DND-41 (cell line): ENCODE results near the gene DNAJB4.
A peak's percentile ranks its signal among the peaks of the same experiment; 100 is the strongest.

Experiments used
- ATAC-seq: fragments of 200-7000 bp; cut with Tn5 transposase; 3 replicates; pipeline ENCODE4 v1.9.1; 2021; ENCODE audit warnings: low read depth; ENCODE audit not compliant: insufficient read depth
- DNase-seq: peaks from one replicate; pipeline ENCODE4 v3.0.0-alpha.2; 2020
- H2AFZ ChIP-seq: 2 replicates; pipeline ENCODE4 v1.6.0; 2012; ENCODE audit warnings: low read depth, low read length
- H3K27ac ChIP-seq: 2 replicates; pipeline ENCODE4 v1.5.1; 2012; ENCODE audit warnings: low read length, inconsistent platforms
- H3K27me3 ChIP-seq: fragments of 200-600 bp; sonication (generic); 2 replicates; pipeline ENCODE4 v1.6.0; 2012; ENCODE audit warnings: low read length, mild to moderate bottlenecking, inconsistent platforms; ENCODE audit not compliant: insufficient read depth, poor library complexity
- H3K36me3 ChIP-seq: 2 replicates; pipeline ENCODE4 v1.5.1; 2012; ENCODE audit warnings: low read length, inconsistent platforms; ENCODE audit not compliant: insufficient read depth
- H3K4me1 ChIP-seq: 2 replicates; pipeline ENCODE4 v1.5.1; 2012; ENCODE audit warnings: mild to moderate bottlenecking, low read length; ENCODE audit not compliant: insufficient read depth
- H3K4me2 ChIP-seq: 2 replicates; pipeline ENCODE4 v1.6.0; 2012; ENCODE audit warnings: mild to moderate bottlenecking, moderate library complexity, low read length, inconsistent platforms; ENCODE audit not compliant: insufficient read depth
- H3K4me3 ChIP-seq, 2 experiments: fragments of 200-600 bp in 1 of 2; shearing (Covaris generic) in 1 of 2; 2 replicates each; pipeline ENCODE4 v1.5.1; 2012 to 2016; ENCODE audit warnings: inconsistent platforms in 2 of 2, low read length in 2 of 2, mild to moderate bottlenecking in 2 of 2, low read depth in 1 of 2, moderate library complexity in 1 of 2
- H3K79me2 ChIP-seq: 2 replicates; pipeline ENCODE4 v1.6.0; 2012; ENCODE audit warnings: low read length, inconsistent platforms; ENCODE audit not compliant: insufficient read depth
- H3K9ac ChIP-seq: 2 replicates; pipeline ENCODE4 v1.6.0; 2012; ENCODE audit warnings: low read depth, mild to moderate bottlenecking, inconsistent platforms, low read length, moderate library complexity
- H3K9me3 ChIP-seq: 2 replicates; pipeline ENCODE4 v1.5.1; 2012; ENCODE audit warnings: low read length, moderate library complexity, mild to moderate bottlenecking, inconsistent platforms; ENCODE audit not compliant: insufficient read depth, severe bottlenecking
- H4K20me1 ChIP-seq: 2 replicates; pipeline ENCODE4 v1.6.0; 2012; ENCODE audit warnings: low read length; ENCODE audit not compliant: insufficient read depth
- CTCF ChIP-seq: IDR thresholded peaks from 2 replicates; pipeline ENCODE4 v1.5.1; 2012; ENCODE audit warnings: borderline replicate concordance, low read length, moderate library complexity, mild to moderate bottlenecking; ENCODE audit not compliant: poor library complexity, severe bottlenecking; ENCODE audit errors: extremely low read depth
- EZH2 ChIP-seq: IDR thresholded peaks from 3 replicates; pipeline ENCODE4 v1.6.1; 2012; ENCODE audit warnings: borderline replicate concordance, low read depth, mild to moderate bottlenecking, moderate library complexity, low read length, inconsistent platforms; ENCODE audit not compliant: severe bottlenecking

Gene DNAJB4

DNA sequence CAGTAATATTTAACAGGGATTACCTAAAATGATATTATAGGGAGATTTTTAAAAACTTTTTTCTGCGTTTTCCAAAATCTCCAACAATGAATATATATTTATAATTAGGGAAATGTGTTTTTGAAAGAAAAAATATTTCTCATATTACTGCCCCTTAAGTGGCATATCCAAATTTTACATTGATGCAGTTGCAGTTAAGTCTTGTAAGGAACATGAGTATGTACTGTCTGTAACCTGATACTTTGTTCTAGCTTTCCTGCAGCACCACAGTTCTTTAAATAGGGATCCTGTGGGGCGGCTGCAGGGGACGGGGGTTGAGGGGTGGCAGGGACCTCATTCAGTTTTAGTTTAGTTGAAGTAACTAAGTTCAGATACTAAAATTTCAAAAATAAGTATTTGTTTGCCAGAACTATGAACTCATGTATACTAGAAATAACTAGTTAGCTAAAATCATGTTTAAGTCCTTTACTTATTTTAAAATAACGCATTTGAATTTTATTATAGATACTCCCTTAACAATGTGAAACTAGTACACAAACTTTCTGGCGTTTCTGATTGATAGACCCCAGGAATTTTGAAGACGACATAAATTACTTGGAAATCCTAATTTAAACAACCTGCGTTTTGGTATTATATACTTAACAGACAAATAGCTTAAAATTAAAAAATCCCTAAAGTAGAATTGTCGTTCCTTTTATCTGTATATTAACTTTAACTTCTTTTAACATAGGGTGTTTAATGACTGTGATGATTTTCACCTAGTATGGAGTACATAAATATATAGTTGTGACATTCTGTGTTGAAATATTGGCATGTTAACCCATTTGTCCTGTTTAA lies 639 bp upstream of the DNAJB4 start:
- peaks cover 28% of the 10 kb centered on the region for H3K79me2 ChIP-seq
- ATAC-seq: peak; percentile 75
- peaks cover 51% of the 10 kb centered on the region for H3K4me1 ChIP-seq
- TF ChIP-seq EZH2: no peak
- TF ChIP-seq CTCF: no peak
- H2AFZ ChIP-seq: peak overlapping the region; percentile 69
- no peaks in the 10 kb centered on the region for H3K9me3 ChIP-seq
- H3K27ac ChIP-seq: peak overlapping the region; percentile 92
- H4K20me1 ChIP-seq: no peaks in the 10 kb centered on the region
- no peaks in the 10 kb centered on the region for H3K36me3 ChIP-seq
- H3K9ac ChIP-seq: peak overlapping the region; percentile 65
- peak; percentile 77 for DNase-seq
- peak overlapping the region; percentile 58 to 60; a peak in 3 of 4 replicates for H3K4me3 ChIP-seq
- H3K27me3 ChIP-seq: no peaks in the 10 kb centered on the region
- peak overlapping the region; percentile 81 for H3K4me2 ChIP-seq

- no peaks in the 10 kb centered on the region for H3K9me3 ChIP-seq
- peak overlapping the region; percentile 58 to 60 for H3K4me3 ChIP-seq
- ATAC-seq (no peak), DNase-seq (no peak)
- H3K4me2 ChIP-seq: peak overlapping the region; percentile 81
- peak overlapping the region; percentile 65 for H3K9ac ChIP-seq
- H3K4me1 ChIP-seq: peaks cover 53% of the 10 kb centered on the region
- no peaks in the 10 kb centered on the region for H4K20me1 ChIP-seq
- H3K36me3 ChIP-seq: no peaks in the 10 kb centered on the region
- peaks cover 28% of the 10 kb centered on the region for H3K79me2 ChIP-seq
- peak overlapping the region; percentile 63 for H2AFZ ChIP-seq
- no peaks in the 10 kb centered on the region for H3K27me3 ChIP-seq
- peak overlapping the region; percentile 92 for H3K27ac ChIP-seq
- no peak for TF ChIP-seq EZH2
- TF ChIP-seq CTCF: no peak
These were observed 646 bp downstream of the DNAJB4 start for GRCh38 chr1:78005448-78005722.

- Histone ChIP-seq H3K79me2 (peaks cover 28% of the 10 kb centered on the region), H3K4me1 (peaks cover 53% of the 10 kb centered on the region), H3K9ac (peak overlapping the region; percentile 65), H3K27me3 (no peaks in the 10 kb centered on the region), H3K4me2 (peak overlapping the region; percentile 81), H3K36me3 (no peaks in the 10 kb centered on the region), H2AFZ (peak overlapping the region; percentile 63), H4K20me1 (no peaks in the 10 kb centered on the region), H3K27ac (peak overlapping the region; percentile 92), H3K9me3 (no peaks in the 10 kb centered on the region), H3K4me3 (peak overlapping the region; percentile 58 to 60)
- ATAC-seq: no peak
- no peak for TF ChIP-seq CTCF
- no peak for TF ChIP-seq EZH2
- no peak for DNase-seq
These were observed 1.0 kb downstream of the DNAJB4 start for GRCh38 chr1:78005755-78006154.
